ENCODE measurements around the gene DNAAF2.
"Not testable (repeated sequence)": the region's sequence is repeated elsewhere in the genome, so short reads cannot be mapped to it uniquely, and the experiment has no call there.

Gene DNAAF2

GRCh38 chr14:49621114-49621881, 13.7 kb downstream of the DNAAF2 start:
- peak; percentile 64 for DNase-seq

GRCh38 chr14:49620182-49621113, 14.6 kb downstream of the DNAAF2 start, which contains the start of the genes MGAT2 and RPL36AL:
Gene MGAT2, plus strand, starts transcription at chr14:49620799. Its CDS starts 470 bp downstream, at chr14:49621269.
Gene RPL36AL, minus strand, starts transcription at chr14:49620626. Its CDS starts 1,522 bp downstream, at chr14:49619104.
- DNase-seq, result peak; percentile 96

- DNase-seq, result no peak
Measured at GRCh38 chr14:49619730-49620129, 15.3 kb downstream of the DNAAF2 start.

GRCh38 chr14:49619273-49619672, 15.8 kb downstream of the DNAAF2 start:
- DNase-seq, result not testable (repeated sequence)

GRCh38 chr14:49617852-49618519, 17.1 kb downstream of the DNAAF2 start:
- no peak for DNase-seq

- no peak for DNase-seq
Measured at GRCh38 chr14:49615776-49616175, 19.3 kb downstream of the DNAAF2 start.

GRCh38 chr14:49614196-49614595, 20.8 kb downstream of the DNAAF2 start:
- DNase-seq, result no peak

- DNase-seq, result no peak
Measured at GRCh38 chr14:49612671-49613070, 22.4 kb downstream of the DNAAF2 start.

GRCh38 chr14:49612251-49612650, 22.8 kb downstream of the DNAAF2 start:
- DNase-seq, result no peak

- DNase-seq, result no peak
Measured at GRCh38 chr14:49607583-49607982, 27.5 kb downstream of the DNAAF2 start.

GRCh38 chr14:49598485-49599300, 36.4 kb downstream of the DNAAF2 start, which contains the start of gene LRR1:
Gene LRR1, plus strand, starts transcription at chr14:49598940. Its CDS starts 81 bp downstream, at chr14:49599021.
- DNase-seq, result peak; percentile 88

- no peak for DNase-seq
Measured at GRCh38 chr14:49598189-49598484, 36.9 kb downstream of the DNAAF2 start.

- DNase-seq, result no peak
Measured at GRCh38 chr14:49594347-49595091, 40.5 kb downstream of the DNAAF2 start.

GRCh38 chr14:49593016-49593415, 42.0 kb downstream of the DNAAF2 start:
- no peak for DNase-seq

- DNase-seq, result no peak
Measured at GRCh38 chr14:49589387-49589786, 45.7 kb downstream of the DNAAF2 start.

- DNase-seq, result peak; percentile 67
Measured at GRCh38 chr14:49586673-49587460, 48.2 kb downstream of the DNAAF2 start.

GRCh38 chr14:49585803-49586672, 49.0 kb downstream of the DNAAF2 start, which contains the start of gene RPS29:
Gene RPS29, minus strand, starts transcription at chr14:49586380. Its CDS starts 34 bp downstream, at chr14:49586346.
- peak; percentile 98 for DNase-seq

- DNase-seq, result peak; percentile 41
Measured at GRCh38 chr14:49584981-49585640, 49.9 kb downstream of the DNAAF2 start.

GRCh38 chr14:49584058-49584457, 51.0 kb downstream of the DNAAF2 start:
- DNase-seq, result peak; percentile 12

All from stimulated activated CD4-positive, alpha-beta T cell treated with anti-CD3 and anti-CD28 coated beads, Interleukin-4, amount 100 ng/mL, for 24 hours (primary cell).